Activated CD8-positive, alpha-beta memory T cell treated with anti-CD3 and anti-CD28 coated beads, Interleukin-2, amount 50 U/mL, for 4 hours (primary cell): ENCODE measurements around the gene AKAP8L.
"Not testable (repeated sequence)": the region's sequence is repeated elsewhere in the genome, so short reads cannot be mapped to it uniquely, and the experiment has no call there.

Experiments used
- DNase-seq: peaks from one replicate; pipeline ENCODE4 v3.0.0-alpha.2; 2020

AKAP8L gene

DNA sequence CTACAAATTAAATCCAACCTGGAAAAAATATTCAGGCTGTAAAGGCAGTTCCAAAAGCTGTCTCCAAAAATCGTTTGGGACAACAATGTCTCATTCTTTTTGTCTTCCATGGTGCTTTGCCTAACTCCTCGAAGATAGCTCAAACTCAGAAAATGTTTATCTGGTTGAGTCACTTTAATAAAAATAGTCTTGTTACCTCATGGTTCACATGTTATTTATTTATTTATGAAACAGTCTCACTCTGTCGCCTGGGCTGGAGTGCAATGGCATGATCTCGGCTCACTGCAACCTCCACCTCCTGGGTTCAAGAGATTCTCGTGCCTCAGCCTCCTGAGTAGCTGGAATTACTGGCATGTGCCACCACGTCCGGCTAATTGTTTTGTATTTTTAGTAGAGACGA lies 81.6 kb downstream of the AKAP8L start:
- no peak for DNase-seq

DNA sequence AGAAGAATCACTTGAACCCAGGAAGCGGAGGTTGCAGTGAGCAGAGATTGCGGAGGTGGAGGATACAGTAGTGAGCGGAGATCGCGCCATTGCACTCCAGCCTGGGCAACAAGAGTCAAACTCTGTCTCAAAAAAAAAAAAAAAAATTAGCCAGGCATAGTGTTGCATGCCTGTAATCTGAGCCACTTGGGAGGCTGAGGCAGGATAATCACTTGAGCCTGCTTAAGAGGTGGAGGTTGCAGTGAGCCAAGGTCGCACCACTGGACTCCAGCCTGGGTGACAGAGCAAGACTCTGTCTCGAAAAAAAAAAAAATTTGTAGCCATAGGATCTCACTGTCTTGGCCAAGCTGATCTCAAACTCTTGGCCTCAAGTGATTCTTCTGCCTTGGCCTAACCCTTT lies 82.8 kb downstream of the AKAP8L start:
- DNase-seq, result not testable (repeated sequence)

DNA sequence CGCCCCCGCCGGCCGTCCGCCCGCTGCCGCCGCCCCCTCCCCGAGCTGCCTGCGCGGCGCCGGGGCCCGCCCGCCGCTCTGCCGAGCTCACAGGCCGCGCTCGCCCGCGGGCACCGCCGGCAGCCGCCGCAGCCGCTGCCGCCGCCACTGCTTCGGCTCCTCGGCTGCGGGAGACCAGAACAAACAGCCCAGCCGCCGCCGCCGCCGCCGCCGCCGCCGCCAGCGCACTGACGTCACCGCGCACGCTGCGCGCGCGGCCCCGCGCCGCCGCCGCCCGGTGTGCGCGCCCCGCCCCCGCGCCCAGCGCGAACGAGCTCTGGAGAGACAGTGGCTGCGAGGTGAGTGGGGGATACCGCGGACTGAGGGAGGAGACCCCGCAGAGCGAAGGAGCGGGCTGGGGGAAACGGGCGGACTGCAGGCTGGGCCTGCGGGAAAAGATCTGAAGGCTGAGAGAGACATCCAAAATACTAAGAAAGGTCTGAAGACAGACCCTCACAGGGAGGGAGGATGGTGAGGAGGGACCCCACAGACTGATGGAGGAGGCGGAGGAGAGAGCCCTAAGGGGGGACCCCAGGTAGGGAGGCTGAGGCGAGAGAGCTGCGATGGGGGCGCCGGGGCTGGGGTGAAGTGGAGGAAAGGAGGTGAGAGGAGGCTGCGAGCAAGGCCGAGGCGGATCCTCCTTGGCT lies 86.3 kb downstream of the AKAP8L start, which contains the start of gene BRD4:
TSS of gene BRD4 (minus strand) at position 229 of the 686 bp plus-strand sequence. CDS start 59,440 bp downstream, outside the sequence.
- DNase-seq, result peak; percentile 77

DNA sequence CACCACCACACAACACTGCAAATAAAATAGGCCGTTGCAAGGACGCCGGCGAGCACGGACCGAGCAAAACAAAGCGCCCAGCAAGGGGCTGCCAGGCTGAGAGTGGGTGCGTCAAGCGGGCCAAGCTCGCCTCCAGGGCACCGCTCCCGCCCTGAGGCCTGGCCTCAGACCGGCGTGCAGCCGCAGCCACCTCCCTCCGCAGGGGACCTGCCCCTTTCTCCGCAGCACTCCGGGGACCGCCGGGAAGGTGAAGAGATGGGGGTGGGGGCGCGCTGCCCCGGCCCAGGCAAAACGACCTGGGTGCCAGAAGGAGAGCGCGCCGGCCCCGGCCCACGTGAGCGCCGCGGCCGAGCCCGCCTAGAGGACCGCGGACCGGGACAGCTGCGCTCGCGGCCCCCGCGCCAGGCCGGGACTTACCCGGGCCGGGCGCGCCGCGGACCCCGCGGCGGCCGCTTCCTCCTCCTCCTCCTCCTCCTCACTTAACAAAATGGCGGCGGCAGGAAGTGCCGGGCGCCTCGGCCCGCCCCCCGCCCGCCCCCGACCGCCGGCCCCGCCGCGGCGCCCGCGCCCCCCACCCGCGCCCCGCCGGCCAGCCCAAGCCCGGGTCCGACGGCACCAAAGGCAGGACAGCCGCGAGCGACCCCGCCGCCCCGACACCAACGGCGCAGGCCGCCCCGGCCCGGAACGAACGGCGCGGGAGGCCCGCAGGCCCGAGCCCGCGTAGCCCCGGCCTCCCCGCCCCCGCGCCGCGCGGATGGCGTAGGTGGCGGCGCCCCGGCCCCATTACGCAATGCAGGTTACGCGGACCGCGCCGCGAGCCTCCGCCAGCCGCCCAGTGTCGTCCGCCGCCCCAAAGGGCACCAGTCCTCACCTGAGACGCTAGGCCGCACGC lies 87.1 kb downstream of the AKAP8L start:
- DNase-seq, result peak; percentile 71

DNA sequence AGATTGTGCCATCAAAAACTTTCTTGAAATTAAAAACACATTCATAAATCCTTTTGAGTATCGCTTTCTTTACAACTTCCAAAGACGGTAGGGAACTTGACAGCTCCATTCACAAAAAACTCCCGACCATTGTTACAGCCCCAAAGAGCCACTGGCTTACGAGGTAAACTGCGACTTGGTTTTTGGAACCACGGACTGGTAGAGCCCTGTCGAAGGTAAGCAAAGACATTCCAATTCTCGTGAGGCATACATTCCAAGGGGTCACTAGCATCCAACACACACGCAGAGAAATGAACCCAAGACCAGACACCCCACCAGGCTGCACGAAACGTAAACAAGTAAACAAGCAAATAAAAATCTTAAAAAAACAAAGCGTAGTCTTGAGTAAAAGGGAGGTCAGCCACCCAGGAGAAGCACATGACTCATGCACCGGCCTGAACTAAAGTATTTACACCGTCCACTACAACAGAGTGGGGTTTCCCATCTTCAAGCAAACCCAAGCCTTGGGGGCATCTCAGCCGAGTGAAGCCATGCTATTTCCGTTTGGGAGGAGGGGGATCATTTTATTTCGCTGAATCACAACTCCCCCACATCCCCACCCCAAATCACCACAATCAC lies 87.9 kb downstream of the AKAP8L start:
- peak; percentile 20 for DNase-seq
